ENCODE results near the gene SLC24A3. TPM values are rescaled to one million over a fixed set of nuclear protein-coding genes. Genes with fewer than 3 reads are reported as not detected.

The SLC24A3 gene
- total RNA-seq, 1 donor from 2014 or later: 0.21 TPM

GRCh38 chr20:19764207-19764606 lies 551.8 kb downstream of the SLC24A3 start:
- Histone ChIP-seq H4K20me1 (ENCODE audit: low read depth) (no peaks in the 10 kb centered on the region), H3K4me3 (no peak overlapping the region), H3K79me2 (ENCODE audit: low read depth) (no peaks in the 10 kb centered on the region), H3K27ac (no peak overlapping the region), H3K27me3 (peaks cover 11% of the 10 kb centered on the region), H3K4me2 (no peak overlapping the region), H3K9ac (no peak overlapping the region), H2AFZ (replicated peaks) (no peak overlapping the region), H3K4me1 (no peaks in the 10 kb centered on the region), H3F3A (ENCODE audit: low read depth) (no peaks in the 10 kb centered on the region), H3K9me3 (ENCODE audit: low read depth) (no peaks in the 10 kb centered on the region), H3K36me3 (no peaks in the 10 kb centered on the region)
- peaks cover 1% of the 10 kb centered on the region for H3K27me3 Mint-ChIP-seq (ENCODE audit: insufficient read depth, low read depth)
- no peak overlapping the region for H3K27ac Mint-ChIP-seq
- DNase-seq (ENCODE audit: low spot score): no peak
- TF ChIP-seq CTCF (IDR thresholded peaks at IDR 0.05) (no peak), EZH2phosphoT487 (IDR thresholded peaks at IDR 0.05) (no peak), EZH2 (IDR thresholded peaks at IDR 0.05) (no peak)
- H3K9me3 Mint-ChIP-seq: no peaks in the 10 kb centered on the region
- H3K4me3 Mint-ChIP-seq: no peak overlapping the region
- peaks cover 29% of the 10 kb centered on the region for H3K4me1 Mint-ChIP-seq
- H3K36me3 Mint-ChIP-seq: peaks cover 25% of the 10 kb centered on the region

GRCh38 chr20:19765266-19765665 lies 552.8 kb downstream of the SLC24A3 start:
- peaks cover 3% of the 10 kb centered on the region for H3K27me3 Mint-ChIP-seq (ENCODE audit: insufficient read depth, low read depth)
- H3K9me3 ChIP-seq (ENCODE audit: low read depth): no peaks in the 10 kb centered on the region
- no peaks in the 10 kb centered on the region for H4K20me1 ChIP-seq (ENCODE audit: low read depth)
- peaks cover 29% of the 10 kb centered on the region for H3K4me1 Mint-ChIP-seq
- H3K27me3 ChIP-seq: peaks cover 2% of the 10 kb centered on the region
- TF ChIP-seq CTCF (IDR thresholded peaks at IDR 0.05) (no peak), EZH2 (IDR thresholded peaks at IDR 0.05) (no peak), EZH2phosphoT487 (IDR thresholded peaks at IDR 0.05) (no peak)
- H3K9ac ChIP-seq: no peak overlapping the region
- no peaks in the 10 kb centered on the region for H3K79me2 ChIP-seq (ENCODE audit: low read depth)
- H3K36me3 ChIP-seq: no peaks in the 10 kb centered on the region
- H3K4me3 ChIP-seq: no peak overlapping the region
- H3K4me2 ChIP-seq: no peak overlapping the region
- DNase-seq (ENCODE audit: low spot score): no peak
- no peak overlapping the region for H3K4me3 Mint-ChIP-seq
- H3K36me3 Mint-ChIP-seq: peaks cover 24% of the 10 kb centered on the region
- H3K27ac Mint-ChIP-seq: no peak overlapping the region
- no peaks in the 10 kb centered on the region for H3F3A ChIP-seq (ENCODE audit: low read depth)
- peaks cover 3% of the 10 kb centered on the region for H3K4me1 ChIP-seq
- H3K9me3 Mint-ChIP-seq: no peaks in the 10 kb centered on the region
- no peak overlapping the region for H3K27ac ChIP-seq
- H2AFZ ChIP-seq (replicated peaks): no peak overlapping the region

- no peak overlapping the region for H3K4me2 ChIP-seq
- peaks cover 3% of the 10 kb centered on the region for H3K27me3 Mint-ChIP-seq (ENCODE audit: insufficient read depth, low read depth)
- TF ChIP-seq CTCF (IDR thresholded peaks at IDR 0.05): no peak
- TF ChIP-seq EZH2phosphoT487 (IDR thresholded peaks at IDR 0.05): no peak
- TF ChIP-seq EZH2 (IDR thresholded peaks at IDR 0.05): no peak
- H2AFZ ChIP-seq (replicated peaks): no peak overlapping the region
- H4K20me1 ChIP-seq (ENCODE audit: low read depth): peaks cover 2% of the 10 kb centered on the region
- peaks cover 34% of the 10 kb centered on the region for H3K4me1 Mint-ChIP-seq
- H3K36me3 Mint-ChIP-seq: peaks cover 20% of the 10 kb centered on the region
- no peaks in the 10 kb centered on the region for H3K9me3 Mint-ChIP-seq
- peaks cover 6% of the 10 kb centered on the region for H3K4me1 ChIP-seq
- H3K79me2 ChIP-seq (ENCODE audit: low read depth): no peaks in the 10 kb centered on the region
- no peak overlapping the region for H3K9ac ChIP-seq
- no peaks in the 10 kb centered on the region for H3K27me3 ChIP-seq
- no peaks in the 10 kb centered on the region for H3K9me3 ChIP-seq (ENCODE audit: low read depth)
- H3K4me3 Mint-ChIP-seq: no peak overlapping the region
- H3K27ac ChIP-seq: no peak overlapping the region
- DNase-seq (ENCODE audit: low spot score): no peak
- no peak overlapping the region for H3K27ac Mint-ChIP-seq
- no peaks in the 10 kb centered on the region for H3F3A ChIP-seq (ENCODE audit: low read depth)
- no peaks in the 10 kb centered on the region for H3K36me3 ChIP-seq
- H3K4me3 ChIP-seq: no peak overlapping the region
Measured at GRCh38 chr20:19765913-19766312, 553.5 kb downstream of the SLC24A3 start.
